Tibial nerve (tissue), 4 donors: ENCODE measurements around the gene SEMA6C. TPM values are rescaled to one million over a fixed set of nuclear protein-coding genes. Genes with fewer than 3 reads are reported as not detected.

Source experiments
- DNase-seq, 2 donors: peaks; one replicate each; pipeline ENCODE4 v3.0.0-alpha.2; 2019; ENCODE audit warnings: low spot score in 2 of 2
- H3K27ac ChIP-seq, 4 donors: fragments of 200-600 bp; sonication (generic) in 3 of 4; one replicate each; pipeline ENCODE4 v1.5.1; 2017 to 2019; ENCODE audit warnings: mild to moderate bottlenecking in 1 of 4
- H3K27me3 ChIP-seq, 2 donors: fragments of 200-600 bp; sonication (generic) in 1 of 2; one replicate each; pipeline versions ENCODE4 v1.5.1 to v1.6.0; 2017 to 2019
- H3K36me3 ChIP-seq, 3 donors: fragments of 200-600 bp; sonication (generic); one replicate each; pipeline ENCODE4 v1.5.1; 2018 to 2019
- H3K4me1 ChIP-seq, 4 donors: fragments of 200-600 bp; sonication (generic) in 3 of 4; one replicate each; pipeline ENCODE4 v1.5.1; 2017 to 2019
- H3K4me3 ChIP-seq, 4 donors: fragments of 200-600 bp; sonication (generic) in 3 of 4; one replicate each; pipeline ENCODE4 v1.5.1; 2017 to 2019; ENCODE audit warnings: mild to moderate bottlenecking in 1 of 4, moderate library complexity in 1 of 4
- H3K9me3 ChIP-seq, 4 donors: fragments of 200-600 bp; sonication (generic) in 3 of 4; one replicate each; pipeline ENCODE4 v1.5.1; 2017 to 2019
- EP300 ChIP-seq, 2 donors: sonication (generic); formaldehyde crosslinking; IDR thresholded peaks; one replicate each; pipeline ENCODE4 v1.6.1; 2017; ENCODE audit warnings: antibody characterized with exemption in 2 of 2, mild to moderate bottlenecking in 1 of 2
- POLR2A ChIP-seq, 2 donors: fragments of 450-650 bp; IDR thresholded peaks; one replicate each; pipeline ENCODE4 v1.6.1; 2017; ENCODE audit warnings: antibody characterized with exemption in 2 of 2, mild to moderate bottlenecking in 2 of 2, moderate library complexity in 2 of 2
- WGBS, 2 donors: methylation state at CpG; one replicate each; pipeline ENCODE4 v1.1.5; 2018; 5-methylcytosine and 5-hydroxymethylcytosine counted together
- total RNA-seq, 4 donors: library from RNA; depleted of rRNA; stranded (reverse); fragments of >200 nt; gene quantifications; one replicate each; pipeline ENCODE4 v1.1.0, GENCODE V29; 2016
- TF ChIP-seq, protein P1 (sequence below), 5 experiments: fragments of 200-600 bp in 3 of 5; fragments of 450-650 bp in 2 of 5; sonication (generic) in 3 of 5; IDR thresholded peaks; one replicate each; pipeline ENCODE4 v1.5.1; 2016 to 2019; ENCODE audit warnings: antibody characterized with exemption in 5 of 5, mild to moderate bottlenecking in 3 of 5, moderate library complexity in 2 of 5

Gene SEMA6C
- total RNA-seq, 4 donors from 2014 or later: 15.5 to 28.7 (median 18.7) TPM

DNA sequence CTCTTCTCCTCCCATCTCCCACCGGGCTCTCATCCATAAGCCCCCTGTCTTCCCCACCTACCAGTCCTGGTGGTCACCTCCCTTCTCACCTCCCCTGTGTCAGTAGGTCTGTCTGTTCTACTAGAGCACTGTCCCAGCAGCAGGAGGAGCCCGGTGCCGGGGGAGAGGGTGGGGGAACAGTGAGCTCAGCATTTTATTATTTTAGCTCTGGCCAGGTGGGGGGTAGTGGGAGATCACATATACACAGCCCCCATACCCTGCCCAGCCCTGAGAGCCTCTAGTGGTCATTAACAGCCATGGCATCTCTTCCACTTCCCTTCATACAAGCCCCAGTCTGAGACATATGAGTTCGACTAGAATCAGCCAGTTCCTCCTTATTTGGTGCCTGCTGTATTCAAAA, 29.4 kb upstream of the SEMA6C start, which contains the start of gene TMOD4:
TMOD4 (minus strand) TSS at position 119 of the 400 bp plus-strand sequence. CDS start 1,106 bp downstream, outside the sequence.
- 52 to 58% methylated on average over 4 of the region's 4 CpGs for WGBS, 2 donors
- no peaks in the 10 kb centered on the region for H3K27me3 ChIP-seq
- H3K4me1 ChIP-seq: peaks cover 0 to 5% (median 0%) of the 10 kb centered on the region in 4 donors
- no peak for DNase-seq
- H3K4me3 ChIP-seq: no peak within 1 kb of the TSS
- peaks cover 0 to 100% (median 22%) of the 10 kb centered on the region in 3 donors for H3K36me3 ChIP-seq
- H3K9me3 ChIP-seq: no peaks in the 10 kb centered on the region
- no peak within 1 kb of the TSS for H3K27ac ChIP-seq
- TF ChIP-seq EP300 (IDR thresholded peaks at IDR 0.05) (no peak), POLR2A (IDR thresholded peaks at IDR 0.05) (no peak)
- TF ChIP-seq, protein P1, sequence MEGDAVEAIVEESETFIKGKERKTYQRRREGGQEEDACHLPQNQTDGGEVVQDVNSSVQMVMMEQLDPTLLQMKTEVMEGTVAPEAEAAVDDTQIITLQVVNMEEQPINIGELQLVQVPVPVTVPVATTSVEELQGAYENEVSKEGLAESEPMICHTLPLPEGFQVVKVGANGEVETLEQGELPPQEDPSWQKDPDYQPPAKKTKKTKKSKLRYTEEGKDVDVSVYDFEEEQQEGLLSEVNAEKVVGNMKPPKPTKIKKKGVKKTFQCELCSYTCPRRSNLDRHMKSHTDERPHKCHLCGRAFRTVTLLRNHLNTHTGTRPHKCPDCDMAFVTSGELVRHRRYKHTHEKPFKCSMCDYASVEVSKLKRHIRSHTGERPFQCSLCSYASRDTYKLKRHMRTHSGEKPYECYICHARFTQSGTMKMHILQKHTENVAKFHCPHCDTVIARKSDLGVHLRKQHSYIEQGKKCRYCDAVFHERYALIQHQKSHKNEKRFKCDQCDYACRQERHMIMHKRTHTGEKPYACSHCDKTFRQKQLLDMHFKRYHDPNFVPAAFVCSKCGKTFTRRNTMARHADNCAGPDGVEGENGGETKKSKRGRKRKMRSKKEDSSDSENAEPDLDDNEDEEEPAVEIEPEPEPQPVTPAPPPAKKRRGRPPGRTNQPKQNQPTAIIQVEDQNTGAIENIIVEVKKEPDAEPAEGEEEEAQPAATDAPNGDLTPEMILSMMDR (IDR thresholded peaks at IDR 0.05): peak in 4 of 5 experiments; percentile 17 to 26 (median 24)

- no peak for DNase-seq
- TF ChIP-seq EP300 (IDR thresholded peaks at IDR 0.05) (no peak), POLR2A (IDR thresholded peaks at IDR 0.05) (no peak)
- TF ChIP-seq, protein P1 (IDR thresholded peaks at IDR 0.05): no peak
- H3K9me3 ChIP-seq: no peaks in the 10 kb centered on the region
- H3K27me3 ChIP-seq: no peaks in the 10 kb centered on the region
- H3K4me1 ChIP-seq: peaks cover 0 to 5% (median 0%) of the 10 kb centered on the region in 4 donors
- no peak overlapping the region for H3K27ac ChIP-seq
- H3K36me3 ChIP-seq: peaks cover 0 to 100% (median 17%) of the 10 kb centered on the region in 3 donors
- 41 to 47% methylated on average over 6 of the region's 6 CpGs for WGBS, 2 donors
- no peak overlapping the region for H3K4me3 ChIP-seq
These were observed 28.8 kb upstream of the SEMA6C start for GRCh38 chr1:151175041-151175741.

GRCh38 chr1:151171190-151171589, 24.8 kb upstream of the SEMA6C start:
- Histone ChIP-seq H3K9me3 (no peaks in the 10 kb centered on the region), H3K27me3 (no peaks in the 10 kb centered on the region), H3K4me1 (peaks cover 5 to 18% (median 10%) of the 10 kb centered on the region in 4 donors), H3K27ac (no peak overlapping the region), H3K4me3 (no peak overlapping the region), H3K36me3 (peaks cover 0 to 92% (median 4%) of the 10 kb centered on the region in 3 donors)
- TF ChIP-seq EP300 (IDR thresholded peaks at IDR 0.05) (no peak), POLR2A (IDR thresholded peaks at IDR 0.05) (no peak)
- TF ChIP-seq, protein P1 (IDR thresholded peaks at IDR 0.05): no peak
- no peak for DNase-seq
- WGBS, 2 donors: 79 to 88% methylated on average over 5 of the region's 5 CpGs

DNA sequence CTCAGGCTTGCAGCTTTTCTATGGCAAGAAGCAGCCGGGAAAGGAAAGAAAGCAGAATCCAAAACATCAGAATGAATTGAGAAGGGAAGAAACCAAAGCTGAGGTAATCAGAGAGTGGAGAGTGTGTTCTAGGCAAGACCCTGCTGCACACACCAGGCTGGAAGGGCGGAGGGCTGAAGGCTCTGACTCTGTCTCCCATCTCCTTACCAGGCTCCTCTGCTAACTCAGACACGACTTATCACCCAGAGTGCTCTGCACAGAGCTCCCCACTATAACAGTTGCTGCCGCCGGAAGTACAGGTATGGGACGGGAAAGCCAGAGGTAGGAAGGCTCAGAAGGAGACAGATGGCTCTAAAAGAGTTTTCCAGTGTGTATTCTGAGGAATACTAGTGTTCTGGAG, 20.7 kb upstream of the SEMA6C start:
- no peak for DNase-seq
- 80 to 92% methylated on average over 6 of the region's 6 CpGs for WGBS, 2 donors
- no peaks in the 10 kb centered on the region for H3K27me3 ChIP-seq
- peaks cover 0 to 52% (median 0%) of the 10 kb centered on the region in 3 donors for H3K36me3 ChIP-seq
- no peaks in the 10 kb centered on the region for H3K9me3 ChIP-seq
- peaks cover 5 to 43% (median 18%) of the 10 kb centered on the region in 4 donors for H3K4me1 ChIP-seq
- H3K27ac ChIP-seq: no peak overlapping the region
- peak overlapping the region in 1 of 4 donors; percentile 79 for H3K4me3 ChIP-seq
- TF ChIP-seq POLR2A (IDR thresholded peaks at IDR 0.05) (no peak), EP300 (IDR thresholded peaks at IDR 0.05) (no peak)

DNA sequence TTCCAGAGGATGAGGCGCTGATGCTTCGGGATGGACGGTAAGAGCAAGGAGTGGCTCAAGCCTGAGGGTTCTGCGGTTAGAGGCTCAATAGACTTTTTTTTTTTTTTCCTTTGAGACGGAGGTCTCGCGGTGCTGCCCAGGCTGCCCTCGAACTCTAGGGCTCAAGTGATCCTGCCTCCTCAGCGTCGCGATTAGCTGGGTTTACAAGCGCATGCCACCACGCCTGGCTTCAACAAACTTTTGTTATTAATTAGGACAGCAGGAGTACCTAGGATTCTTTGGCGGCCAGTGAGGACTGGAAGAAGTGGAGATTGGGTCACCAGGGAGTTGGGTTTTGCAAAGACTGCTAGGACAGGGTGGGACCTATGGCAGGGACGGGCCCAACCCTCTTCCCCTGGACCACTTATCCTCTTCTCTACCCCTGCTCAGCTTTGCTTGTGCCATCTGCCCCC, 20.1 kb upstream of the SEMA6C start:
- H3K36me3 ChIP-seq: peaks cover 0 to 52% (median 0%) of the 10 kb centered on the region in 3 donors

More for the DNA sequence above, 20.1 kb upstream of the SEMA6C start:
- no peaks in the 10 kb centered on the region for H3K9me3 ChIP-seq
- peak overlapping the region; percentile 72 to 88 (median 76) for H3K4me3 ChIP-seq
- peak overlapping the region; percentile 70 to 95 (median 78) for H3K27ac ChIP-seq
- DNase-seq: no peak
- TF ChIP-seq, protein P1 (IDR thresholded peaks at IDR 0.05): no peak
- TF ChIP-seq POLR2A (IDR thresholded peaks at IDR 0.05): no peak
- no peak for TF ChIP-seq EP300 (IDR thresholded peaks at IDR 0.05)
- H3K4me1 ChIP-seq: peaks cover 5 to 43% (median 18%) of the 10 kb centered on the region in 4 donors
- H3K27me3 ChIP-seq: no peaks in the 10 kb centered on the region
- WGBS, 2 donors: 3 to 4% methylated on average over 15 of the region's 15 CpGs
